Activated CD4-positive, alpha-beta T cell treated with anti-CD3 and anti-CD28 coated beads, Interleukin-2, amount 50 U/mL, for 48 hours (primary cell): ENCODE measurements around the gene RAB17.
"Not testable (repeated sequence)": the region's sequence is repeated elsewhere in the genome, so short reads cannot be mapped to it uniquely, and the experiment has no call there.

Experiments used
- DNase-seq, 2 experiments: peaks; one replicate each; pipeline ENCODE4 v3.0.0-alpha.2; 2020

RAB17 gene

DNA sequence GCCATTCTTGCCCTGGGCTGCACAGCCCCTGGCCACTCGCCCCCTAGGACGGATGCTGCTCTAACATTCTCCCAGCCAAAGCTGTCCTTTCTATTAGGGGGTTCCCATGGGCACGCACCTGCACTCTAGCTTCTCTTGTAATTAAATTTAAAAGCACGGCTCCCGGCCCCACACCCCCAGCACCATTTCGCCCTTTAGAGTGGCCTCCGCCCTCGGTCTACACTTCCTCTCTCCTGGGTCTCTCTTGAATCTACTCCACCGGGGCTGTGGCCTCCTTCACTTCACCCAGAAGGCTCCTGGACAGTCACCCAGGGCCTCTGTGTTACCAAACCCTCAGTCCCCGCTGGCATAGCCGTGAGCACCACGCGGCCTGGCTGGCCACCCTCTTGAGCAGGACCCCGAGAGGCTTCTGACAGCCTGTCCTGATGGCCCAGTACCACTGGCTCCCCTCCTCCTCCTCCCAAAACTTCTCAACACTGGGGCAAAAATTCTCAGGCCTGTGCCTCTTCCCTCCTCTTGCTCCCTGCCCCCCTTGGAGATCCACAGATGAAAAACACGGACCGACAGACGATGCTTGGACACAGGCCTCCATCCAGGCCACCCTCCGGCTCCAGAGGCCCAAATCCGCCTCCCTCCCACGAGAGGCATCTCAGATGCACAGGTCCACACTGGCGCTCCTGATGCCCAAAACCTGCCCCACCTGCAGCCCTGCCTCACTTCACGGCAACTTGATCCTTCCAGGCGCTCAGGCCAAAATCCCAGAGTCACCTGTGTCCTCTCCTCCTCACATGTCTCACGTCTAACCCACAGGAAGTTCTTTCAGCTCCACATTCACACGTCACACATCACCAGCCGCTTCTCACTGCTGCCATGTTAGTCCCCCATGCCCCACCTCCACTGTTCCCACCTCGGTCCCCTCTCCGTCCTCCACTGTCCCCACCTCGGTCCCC is 6.9 kb upstream of the RAB17 start:
- DNase-seq = no peak

DNA sequence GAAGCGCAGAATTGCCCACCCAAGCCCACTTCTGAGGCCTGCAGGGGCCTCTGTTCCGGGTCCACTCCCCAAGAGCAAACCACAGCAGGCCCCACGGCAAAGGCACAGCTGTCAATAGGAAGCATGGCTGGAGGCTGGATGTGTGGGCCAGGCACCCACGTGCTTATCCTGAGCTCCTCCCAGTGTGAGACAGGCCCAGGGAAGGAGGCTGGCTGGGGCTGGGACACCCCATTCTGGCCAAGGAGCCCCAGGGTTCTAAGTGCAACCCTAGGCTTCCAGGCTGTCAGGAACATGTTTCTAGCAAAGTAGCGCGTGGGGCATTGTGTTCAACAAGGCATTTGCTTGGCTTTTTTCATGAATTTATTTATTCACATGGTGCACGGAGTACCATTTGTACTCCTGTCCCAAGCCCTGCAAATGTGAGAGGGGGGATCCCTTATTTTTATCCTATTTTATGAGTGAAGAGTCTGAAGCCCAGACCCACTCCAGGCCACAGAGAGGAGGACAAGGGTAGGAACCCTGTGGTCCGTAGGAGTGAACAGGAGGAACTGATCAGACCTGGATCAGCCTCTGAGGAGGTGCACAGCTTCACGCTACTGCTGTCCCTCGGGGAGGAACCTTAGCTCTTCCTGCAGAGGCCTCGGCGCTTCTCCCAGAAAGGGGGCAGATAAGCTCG is 6.1 kb upstream of the RAB17 start:
- no peak for DNase-seq

GRCh38 chr2:237595829-237596519 is 5.4 kb upstream of the RAB17 start:
- DNase-seq = not testable (repeated sequence)

- DNase-seq = no peak
These were observed 4.0 kb upstream of the RAB17 start for GRCh38 chr2:237594514-237594871.

GRCh38 chr2:237593596-237594320 is 3.2 kb upstream of the RAB17 start:
- DNase-seq = no peak

GRCh38 chr2:237593036-237593435 is 2.5 kb upstream of the RAB17 start:
- no peak for DNase-seq

DNA sequence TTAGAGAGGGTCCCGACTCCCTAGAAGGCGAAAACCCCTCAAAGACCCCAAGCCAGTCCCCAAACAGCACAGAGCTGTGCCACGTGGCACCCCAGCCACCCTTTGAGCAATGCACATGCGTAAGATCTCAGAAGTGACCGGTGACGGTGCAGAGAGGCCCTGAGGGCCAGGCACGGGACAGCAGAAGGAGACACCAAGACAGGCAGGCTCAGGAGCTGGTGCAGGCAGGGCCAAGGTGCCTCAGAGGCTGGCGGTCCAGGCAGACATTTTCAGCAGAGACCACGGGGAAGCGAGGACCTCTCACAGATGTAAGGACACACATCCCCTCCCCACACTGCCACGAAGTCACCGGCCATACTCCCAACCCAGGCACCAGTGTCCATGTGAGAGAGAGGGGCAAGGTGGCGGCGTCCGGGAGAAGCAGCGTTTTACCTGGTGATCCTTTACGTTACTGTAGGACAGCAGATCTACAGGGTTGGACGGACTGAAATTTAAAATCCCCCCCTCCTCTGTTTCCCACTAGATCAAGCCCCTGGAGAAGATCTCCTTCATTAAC is 2.0 kb upstream of the RAB17 start:
- DNase-seq = no peak

DNA sequence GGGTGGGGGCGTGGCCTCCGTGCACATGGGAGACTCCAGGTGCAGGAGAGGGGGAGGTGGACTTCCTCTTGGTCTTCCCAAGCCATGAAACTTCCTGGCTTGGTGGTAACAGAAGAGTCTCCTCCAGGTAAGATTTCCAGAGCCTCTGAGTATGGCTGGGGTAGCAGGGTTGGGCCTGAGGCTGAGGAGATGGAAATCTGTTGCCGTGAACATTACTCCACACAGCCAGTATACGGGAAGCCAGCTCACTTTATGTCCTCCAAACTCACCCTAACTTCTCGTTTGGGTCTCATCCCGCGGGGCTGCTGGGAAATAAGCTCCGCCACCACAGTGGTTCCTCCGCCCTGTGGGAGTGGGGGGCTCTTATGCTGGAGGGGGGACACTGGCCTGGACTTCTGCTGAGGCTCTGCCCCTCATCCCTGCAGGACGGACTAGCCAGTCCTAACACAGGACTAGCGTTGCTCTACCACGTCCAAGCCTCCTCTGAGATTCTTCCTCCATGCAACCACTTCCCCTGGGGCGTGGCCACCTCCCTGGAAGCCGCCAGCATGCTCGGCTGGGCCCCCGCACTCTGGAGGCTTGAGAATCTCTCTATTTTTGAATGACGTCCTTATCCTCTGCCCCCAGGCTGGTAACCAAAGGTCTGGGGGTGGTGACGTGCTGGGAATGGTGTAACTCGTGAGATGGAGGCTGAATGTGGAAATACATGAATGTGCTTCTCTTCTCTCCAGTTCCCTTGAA is 777 bp upstream of the RAB17 start:
- DNase-seq = peak in 1 of 2 experiments; percentile 25

GRCh38 chr2:237588044-237588696 is 2.4 kb downstream of the RAB17 start:
- DNase-seq = no peak

GRCh38 chr2:237585590-237586221 is 4.8 kb downstream of the RAB17 start:
- DNase-seq = no peak

DNA sequence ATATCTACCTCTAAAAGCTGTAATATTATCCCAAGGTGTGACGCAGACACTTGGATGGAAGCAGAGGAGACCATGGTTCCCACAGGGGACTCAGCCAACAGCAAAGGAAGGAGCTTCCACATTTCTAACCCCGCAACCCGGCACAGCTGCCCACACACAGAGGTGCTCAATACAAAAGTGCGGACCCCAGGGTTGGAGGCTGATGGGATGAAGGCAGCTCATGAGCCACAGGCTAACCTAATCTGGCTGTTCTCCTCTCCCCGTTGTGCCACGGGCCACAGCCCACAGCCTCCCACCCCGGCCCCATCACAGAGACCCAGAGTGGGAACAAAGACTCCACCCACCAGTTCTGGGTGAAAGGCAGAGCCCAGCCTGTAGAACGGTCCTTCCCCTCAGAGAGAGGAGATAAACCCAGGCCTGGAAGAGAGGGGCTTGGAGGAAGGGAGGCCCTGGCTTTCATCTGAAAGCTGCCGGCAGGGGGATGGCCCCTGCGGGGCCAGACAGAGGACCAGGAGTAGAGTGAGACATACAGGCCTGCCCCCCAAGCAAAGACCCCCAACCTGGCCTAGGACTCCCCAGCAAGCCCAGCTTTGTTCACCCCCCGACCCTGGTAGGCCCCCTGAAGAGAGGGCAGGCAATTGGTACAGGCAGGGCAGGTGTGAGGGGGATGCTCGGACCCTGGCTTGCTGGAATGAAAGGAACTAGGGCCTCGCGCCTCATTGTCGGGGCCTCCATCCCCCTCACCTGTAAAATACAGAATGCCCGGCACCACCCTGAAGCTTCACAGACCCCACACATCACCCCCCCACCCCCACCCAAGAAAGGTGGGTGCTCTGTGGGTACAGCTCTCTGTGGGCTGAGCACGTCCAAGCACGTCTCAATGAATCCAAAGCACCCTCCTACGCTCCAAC is 6.9 kb downstream of the RAB17 start:
- no peak for DNase-seq

DNA sequence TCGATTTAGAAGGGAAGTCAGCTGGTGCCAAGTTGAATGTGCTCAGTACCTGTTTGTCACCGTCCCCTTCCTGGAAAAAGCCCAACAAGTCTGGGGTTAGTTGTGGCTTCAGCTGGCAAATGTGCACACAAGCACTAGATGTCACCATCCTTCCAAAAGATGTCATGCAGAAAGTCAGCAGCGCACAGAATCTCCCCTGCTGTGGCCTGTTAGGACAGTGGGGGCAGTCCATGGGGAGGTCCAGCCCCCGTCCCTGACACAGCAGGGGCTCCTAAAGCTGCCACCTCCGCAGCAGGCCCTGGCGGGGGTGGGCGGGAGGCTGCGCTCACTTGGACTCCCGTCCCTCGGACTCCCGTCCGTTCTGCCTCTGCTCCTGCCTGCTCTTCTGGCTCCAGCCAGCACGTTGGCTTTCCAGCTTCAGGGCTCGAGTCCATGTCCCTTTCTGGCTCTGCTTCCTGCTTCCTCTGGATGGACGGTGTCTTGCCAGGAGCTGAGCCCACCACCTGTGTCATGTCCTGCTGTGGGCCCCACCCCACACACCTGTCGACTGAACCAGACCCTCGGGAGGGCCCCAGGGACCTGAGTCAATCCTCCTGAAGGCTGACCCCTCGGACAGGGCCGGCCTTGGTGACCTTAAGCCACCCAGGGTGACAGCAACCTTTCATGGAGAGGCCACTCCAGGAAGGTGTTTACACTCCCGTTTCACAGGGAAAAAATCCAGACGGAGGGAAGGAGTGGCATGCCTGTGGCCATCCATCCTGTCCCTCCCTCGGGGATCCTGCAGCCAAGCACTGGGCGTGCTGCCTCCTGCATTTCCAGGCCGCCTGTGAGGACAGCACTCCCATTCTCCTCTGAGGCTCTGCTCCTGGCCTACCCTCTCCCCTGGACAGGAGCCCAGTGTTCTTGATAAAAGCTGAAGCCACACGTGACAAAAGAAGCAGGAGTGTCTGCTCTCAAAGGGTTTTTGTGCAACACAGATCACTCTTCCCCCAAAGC is 8.5 kb downstream of the RAB17 start:
- DNase-seq = peak; percentile 42 to 59

- no peak for DNase-seq
These were observed 9.2 kb downstream of the RAB17 start for GRCh38 chr2:237581326-237581725.

- no peak for DNase-seq
These were observed 12.3 kb downstream of the RAB17 start for GRCh38 chr2:237577956-237578870.

- DNase-seq = no peak
These were observed 13.1 kb downstream of the RAB17 start for GRCh38 chr2:237577458-237577857.

GRCh38 chr2:237576974-237577373 is 13.6 kb downstream of the RAB17 start:
- no peak for DNase-seq
